Anterior cingulate cortex (tissue), 58 donors: Measurements from ENCODE around the gene DNAH1.
A peak's percentile ranks its signal among the peaks of the same experiment; 100 is the strongest.

Source experiments
- DNase-seq, 58 donors: peaks; one replicate each; lab custom pipeline; 2025; lab: John Stamatoyannopoulos, UW

DNAH1 gene

DNA sequence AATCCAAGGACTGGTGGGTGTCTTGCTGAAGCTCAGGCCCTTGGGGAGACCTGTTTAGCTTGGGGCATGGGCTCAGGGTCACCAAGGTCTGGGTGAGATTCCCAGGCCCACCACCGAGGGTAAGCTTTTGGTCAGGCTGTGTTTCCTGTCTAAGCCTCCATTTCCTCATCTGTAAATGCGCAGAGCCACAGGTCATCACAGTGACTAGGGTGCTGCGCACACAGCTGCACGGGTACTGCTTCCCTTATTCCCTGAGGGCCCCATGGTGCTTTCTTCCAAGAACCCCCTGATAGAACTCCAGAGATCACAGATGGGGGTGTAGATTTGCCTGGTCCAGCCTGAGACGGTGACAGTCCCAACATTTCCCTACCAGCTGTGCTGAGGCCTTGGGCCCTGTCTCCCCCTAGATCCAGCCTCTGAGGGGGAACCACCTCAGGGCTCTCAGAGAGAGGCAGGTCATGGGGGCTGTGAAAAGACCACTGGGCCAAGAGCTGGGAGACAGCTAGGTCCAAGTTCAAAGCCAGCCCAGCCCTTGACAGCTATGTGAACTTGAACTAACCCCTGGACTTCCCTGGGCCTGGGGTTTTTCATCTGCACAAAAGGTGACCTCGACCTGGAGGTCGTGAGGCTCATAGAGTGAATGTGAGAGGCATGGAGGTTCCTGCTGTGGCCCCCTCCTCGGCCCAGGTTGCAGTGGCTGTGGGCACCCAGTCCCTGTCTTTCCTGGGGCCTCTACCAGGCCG, 68.1 kb downstream of the DNAH1 start:
- no peak for DNase-seq

DNA sequence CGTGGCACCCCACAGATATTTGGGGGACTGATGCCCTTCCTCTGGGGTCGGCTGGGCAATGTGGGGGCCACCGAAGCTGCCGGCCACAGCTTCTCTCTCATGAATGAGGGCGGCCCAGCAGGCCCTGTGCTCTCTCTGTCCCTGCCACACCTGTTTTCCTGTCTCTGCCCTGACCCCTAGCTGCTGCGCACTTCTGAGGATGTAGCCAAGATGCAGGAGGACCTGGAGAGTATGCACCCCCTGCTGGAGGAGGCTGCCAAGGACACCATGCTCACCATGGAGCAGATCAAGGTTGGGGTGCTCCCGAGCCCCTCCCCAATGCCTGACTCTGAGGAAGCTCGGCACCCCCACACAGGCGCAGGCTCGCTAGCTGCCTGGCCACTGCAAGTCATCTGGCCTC, 69.0 kb downstream of the DNAH1 start:
- DNase-seq = peak in 1 of 58 donors; percentile 12

DNA sequence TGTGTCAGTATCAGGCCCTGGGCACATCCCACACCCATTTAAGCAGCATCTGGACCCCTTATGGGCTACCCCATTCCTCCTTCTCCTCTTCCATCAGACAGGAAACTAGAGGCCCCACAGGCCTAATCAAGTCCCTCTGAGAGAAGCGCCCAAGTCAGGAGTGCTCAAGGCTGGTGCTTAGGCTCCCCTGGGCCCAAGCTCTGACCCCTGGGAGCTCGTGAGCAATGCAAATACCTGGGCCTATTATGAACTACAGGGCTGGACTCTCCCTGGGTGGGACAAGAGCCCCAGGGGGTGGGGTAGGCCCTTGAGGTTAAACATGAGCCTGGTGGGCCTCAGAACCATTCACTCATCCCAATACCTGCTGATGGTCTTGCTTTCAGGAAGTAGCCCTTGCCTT, 71.4 kb downstream of the DNAH1 start:
- no peak for DNase-seq

DNA sequence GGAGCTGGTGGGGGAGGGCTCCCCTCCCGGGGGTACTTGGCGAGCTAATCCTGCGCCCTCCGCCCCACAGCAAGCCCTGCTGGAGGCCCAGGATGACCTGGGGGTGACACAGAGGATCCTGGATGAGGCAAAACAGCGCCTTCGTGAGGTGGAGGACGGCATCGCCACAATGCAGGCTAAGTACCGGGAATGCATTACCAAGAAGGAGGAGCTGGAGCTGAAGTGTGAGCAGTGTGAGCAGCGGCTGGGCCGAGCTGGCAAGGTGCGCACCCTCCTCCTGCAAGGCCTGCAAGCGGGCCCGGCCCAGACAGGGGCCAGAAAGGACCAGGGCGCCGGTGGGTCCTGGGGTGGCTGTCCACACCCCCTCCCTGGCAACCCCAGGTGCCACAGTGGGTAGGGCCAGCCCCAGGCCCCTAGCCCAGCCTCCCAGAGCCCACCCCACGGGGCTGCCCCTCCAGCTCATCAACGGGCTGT, 72.3 kb downstream of the DNAH1 start:
- DNase-seq = no peak

DNA sequence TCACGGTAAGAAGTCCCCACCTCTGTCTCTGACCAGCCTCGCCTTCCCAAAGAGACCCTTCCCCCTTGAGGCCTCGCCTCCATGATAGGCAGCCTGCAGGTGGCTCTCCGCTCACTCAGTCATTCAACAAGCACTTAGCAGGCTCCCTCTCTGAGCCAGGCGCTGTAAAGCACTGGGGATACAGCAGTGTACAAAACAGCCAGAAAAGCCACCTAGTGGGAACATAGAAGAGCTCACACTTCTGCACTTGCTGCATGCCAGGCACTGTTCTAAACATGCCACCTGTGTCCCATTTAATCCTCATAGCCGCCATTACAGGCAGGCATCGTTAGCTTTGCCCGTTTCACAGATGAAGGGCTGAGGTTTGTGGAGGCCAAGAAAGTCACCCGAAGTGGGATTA, 72.8 kb downstream of the DNAH1 start:
- no peak for DNase-seq

DNA sequence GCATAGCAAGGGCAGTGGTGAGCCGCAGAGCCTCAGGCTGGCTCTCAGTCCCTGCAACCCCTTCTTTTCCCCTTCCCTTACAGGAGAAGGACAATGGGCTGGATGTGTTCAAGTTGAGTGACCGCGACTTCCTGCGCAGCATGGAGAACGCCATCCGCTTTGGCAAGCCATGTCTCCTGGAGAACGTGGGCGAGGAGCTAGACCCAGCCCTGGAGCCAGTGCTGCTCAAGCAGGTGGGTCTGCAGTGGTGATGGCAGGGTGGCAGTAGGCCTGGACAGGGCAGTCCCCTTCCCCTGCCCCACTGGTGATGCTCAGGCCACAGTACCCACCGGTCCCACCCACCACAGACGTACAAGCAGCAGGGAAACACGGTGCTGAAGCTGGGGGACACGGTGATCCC, 75.0 kb downstream of the DNAH1 start:
- no peak for DNase-seq

DNA sequence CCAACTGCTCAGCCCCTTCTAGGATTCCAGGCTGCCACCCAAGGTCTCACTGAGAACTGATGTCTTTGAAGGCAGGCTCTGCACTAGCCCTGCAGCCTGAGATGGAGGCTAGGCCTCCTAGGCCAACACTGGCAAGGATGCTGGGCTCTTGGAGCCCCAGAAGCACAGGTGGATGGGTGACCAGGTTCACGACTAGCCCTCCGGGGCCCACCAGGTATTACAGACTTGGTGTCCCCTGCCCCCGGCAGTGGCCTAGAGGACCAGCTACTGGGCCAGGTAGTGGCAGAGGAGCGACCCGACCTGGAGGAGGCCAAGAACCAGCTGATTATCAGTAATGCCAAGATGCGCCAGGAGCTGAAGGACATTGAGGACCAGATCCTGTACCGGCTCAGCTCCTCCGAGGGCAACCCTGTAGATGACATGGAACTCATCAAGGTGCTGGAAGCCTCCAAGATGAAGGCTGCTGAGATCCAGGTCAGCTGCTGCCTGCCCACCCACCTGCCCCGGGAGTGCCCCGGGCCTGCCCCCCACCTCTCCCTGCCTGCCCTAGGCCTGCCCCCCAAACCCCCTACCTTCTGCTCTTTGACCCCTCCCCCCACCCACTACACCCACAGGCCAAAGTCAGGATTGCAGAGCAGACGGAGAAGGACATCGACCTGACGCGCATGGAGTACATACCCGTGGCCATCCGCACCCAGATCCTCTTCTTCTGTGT, 76.3 kb downstream of the DNAH1 start:
- DNase-seq = no peak

DNA sequence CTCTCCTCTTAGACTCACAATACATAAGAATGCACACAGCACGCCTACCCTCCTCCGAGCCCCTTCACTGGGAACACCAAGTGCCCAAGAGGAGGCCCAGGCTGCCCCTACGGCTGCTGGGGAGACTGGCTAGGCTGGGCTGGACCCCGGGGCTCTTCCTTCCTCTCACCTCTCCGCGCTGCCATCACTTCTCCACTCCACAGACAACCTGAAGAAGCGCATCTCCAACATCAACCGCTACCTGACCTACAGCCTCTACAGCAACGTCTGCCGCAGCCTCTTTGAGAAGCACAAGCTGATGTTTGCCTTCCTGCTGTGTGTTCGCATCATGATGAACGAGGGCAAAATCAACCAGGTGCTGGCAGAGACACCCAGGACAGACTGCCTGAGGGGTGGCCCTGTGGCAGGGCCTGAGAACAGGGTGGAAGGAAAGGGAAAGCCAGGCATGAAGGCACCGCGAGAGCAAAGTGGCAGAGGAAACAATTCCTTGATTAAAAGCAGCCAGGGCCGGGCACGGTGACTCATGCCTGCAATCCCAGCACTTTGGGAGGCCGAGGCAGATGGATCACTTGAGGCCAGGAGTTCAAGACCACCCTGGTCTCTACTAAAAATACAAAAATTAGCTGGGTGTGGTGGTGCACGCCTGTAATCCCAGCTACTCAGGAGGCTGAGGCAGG, 77.2 kb downstream of the DNAH1 start:
- DNase-seq = no peak

DNA sequence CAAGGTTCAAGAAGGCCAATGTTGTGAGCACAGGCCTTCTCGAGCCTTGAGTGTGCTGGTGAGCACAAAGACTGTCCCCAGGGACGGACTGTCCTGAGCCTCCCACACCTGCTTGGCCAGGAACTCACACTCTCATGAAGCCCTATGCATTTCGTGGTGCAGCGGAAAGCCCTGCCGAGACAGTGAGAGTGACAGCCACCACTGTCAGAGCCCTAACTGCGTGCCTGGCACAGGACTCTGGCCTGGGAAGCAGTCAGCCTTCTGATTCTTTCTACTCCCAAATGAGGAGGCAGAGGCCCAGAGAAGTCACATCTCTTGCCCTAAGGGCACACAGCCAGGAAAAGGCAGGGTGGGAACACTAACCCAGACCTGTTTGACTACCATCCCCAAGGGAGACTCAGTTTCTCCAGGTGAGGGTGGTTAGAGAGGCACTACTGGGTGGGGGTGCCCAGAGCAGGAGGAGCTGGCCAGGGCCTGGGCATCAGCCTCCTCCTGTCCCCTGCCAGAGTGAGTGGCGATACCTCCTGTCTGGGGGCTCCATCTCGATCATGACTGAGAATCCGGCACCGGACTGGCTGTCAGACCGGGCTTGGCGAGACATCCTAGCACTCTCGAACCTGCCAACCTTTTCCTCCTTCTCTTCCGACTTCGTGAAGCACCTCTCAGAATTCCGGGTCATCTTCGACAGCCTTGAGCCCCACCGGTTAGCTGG, 78.0 kb downstream of the DNAH1 start:
- DNase-seq = no peak

DNA sequence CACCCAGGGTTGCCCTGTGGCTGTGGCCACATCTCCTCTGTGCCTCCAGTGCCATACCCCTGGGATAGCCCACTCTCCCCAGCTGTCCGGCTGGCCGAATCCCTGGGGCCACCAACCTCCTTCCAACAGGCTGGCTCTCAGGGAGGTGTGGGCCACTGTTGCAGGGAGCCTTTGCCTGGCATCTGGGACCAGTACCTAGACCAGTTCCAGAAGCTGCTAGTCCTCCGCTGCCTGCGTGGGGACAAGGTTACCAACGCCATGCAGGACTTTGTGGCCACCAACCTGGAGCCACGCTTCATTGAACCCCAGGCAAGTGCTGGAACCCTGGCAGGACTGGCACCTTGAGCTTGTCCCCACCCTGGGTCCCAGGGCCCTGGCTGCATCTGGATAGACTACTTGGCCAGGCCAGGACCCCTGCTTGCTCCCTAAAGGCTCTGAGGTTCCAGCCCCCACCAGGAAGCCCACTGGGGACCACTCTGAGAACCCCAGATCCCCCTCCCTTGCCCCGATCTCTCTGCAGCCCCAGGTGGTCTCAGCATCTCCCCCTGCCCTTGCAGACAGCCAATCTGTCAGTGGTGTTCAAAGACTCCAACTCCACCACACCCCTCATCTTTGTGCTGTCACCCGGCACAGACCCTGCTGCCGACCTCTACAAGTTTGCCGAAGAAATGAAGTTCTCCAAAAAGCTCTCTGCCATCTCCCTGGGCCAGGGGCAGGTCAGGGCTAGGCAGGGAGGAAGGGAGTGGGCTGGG, 78.8 kb downstream of the DNAH1 start:
- no peak for DNase-seq

DNA sequence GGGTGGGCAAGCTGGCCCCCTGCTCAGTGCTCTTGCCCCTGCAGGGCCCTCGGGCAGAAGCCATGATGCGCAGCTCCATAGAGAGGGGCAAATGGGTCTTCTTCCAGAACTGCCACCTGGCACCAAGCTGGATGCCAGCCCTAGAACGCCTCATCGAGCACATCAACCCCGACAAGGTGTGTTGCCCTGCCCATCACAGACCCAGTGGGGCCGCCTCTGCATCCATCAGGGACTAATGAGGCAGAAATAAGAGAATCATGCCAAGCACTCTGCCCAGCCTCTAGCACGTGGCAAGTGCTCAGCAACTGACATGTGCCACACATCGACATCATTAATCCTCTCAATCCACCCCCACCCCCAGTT, 79.4 kb downstream of the DNAH1 start:
- DNase-seq = no peak

DNA sequence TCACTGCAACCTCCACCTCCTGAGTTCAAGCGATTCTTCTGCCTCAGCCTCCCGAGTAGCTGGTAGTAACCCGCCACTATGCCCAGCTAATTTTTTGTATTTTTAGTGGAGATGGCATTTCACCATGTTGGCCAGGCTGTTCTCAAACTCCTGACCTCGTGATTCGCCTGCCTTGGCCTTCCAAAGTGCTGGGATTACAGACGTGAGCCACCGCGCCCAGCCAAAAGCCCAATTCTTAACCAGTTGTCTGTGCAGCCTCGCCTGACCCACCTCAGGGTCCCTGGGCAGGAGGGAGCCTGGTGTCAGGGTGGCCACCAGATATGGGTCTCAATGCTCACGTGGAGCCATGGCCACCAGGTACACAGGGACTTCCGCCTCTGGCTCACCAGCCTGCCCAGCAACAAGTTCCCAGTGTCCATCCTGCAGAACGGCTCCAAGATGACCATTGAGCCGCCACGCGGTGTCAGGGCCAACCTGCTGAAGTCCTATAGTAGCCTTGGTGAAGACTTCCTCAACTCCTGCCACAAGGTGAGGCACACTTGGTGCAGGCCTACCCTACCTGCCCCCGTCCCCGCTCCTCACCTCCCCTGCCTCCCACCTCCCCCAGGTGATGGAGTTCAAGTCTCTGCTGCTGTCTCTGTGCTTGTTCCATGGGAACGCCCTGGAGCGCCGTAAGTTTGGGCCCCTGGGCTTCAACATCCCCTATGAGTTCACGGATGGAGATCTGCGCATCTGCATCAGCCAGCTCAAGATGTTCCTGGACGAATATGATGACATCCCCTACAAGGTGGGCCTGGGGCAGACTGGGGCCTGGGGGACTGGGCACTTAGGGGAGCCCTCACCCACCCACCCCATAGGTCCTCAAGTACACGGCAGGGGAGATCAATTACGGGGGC, 80.1 kb downstream of the DNAH1 start:
- DNase-seq = no peak

DNA sequence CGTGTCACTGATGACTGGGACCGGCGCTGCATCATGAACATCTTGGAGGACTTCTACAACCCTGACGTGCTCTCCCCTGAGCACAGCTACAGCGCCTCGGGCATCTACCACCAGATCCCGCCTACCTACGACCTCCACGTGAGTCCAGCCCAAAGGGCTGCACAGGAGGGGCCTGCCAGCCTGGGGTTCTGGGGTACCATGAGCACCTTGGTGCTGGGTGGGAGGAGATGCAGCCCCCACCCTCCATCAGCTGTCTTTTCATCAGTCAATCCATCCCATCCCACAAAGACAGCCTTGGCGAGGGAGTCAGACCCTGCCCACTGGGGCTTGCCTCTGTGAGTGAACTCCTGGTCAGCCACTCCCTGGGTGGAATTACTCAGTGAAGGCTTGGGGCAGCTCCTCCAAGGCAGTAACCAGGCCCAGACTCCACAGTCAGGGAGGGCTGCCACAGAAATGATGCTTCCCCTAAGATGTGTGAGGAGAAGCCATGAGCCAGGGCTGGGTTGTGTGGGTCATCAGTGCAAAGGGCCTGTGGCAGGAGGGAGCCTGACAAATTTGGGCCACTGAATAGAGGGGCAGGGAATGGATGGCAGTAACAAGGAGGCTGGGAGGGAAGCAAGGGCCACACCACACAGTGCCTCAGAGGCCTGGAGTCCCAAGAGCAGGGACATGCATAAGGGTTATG, 80.9 kb downstream of the DNAH1 start:
- no peak for DNase-seq

DNA sequence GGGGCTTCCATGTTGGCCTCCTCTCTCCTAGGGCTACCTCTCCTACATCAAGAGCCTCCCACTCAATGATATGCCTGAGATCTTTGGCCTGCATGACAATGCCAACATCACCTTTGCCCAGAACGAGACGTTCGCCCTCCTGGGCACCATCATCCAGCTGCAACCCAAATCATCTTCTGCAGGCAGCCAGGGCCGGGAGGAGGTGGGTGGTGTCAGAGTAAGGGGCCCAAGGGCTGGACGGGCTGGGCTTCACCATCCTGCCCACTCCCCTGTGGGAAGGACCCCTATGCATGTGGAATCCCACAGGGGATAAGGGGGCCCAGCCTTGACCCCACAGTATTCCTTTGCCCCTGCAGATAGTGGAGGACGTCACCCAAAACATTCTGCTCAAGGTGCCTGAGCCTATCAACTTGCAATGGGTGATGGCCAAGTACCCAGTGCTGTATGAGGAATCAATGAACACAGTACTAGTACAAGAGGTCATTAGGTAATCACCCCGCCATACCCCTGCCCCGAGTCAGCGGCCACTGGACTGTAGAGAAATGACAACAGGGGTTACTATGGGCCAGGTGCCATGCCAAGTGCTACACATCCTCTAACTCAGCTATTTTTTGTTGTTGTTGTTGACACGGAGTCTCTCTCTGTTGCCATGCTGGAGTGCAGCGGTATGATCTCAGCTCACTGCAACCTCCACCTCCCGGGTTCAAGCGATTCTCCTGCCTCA, 81.7 kb downstream of the DNAH1 start:
- DNase-seq = no peak

DNA sequence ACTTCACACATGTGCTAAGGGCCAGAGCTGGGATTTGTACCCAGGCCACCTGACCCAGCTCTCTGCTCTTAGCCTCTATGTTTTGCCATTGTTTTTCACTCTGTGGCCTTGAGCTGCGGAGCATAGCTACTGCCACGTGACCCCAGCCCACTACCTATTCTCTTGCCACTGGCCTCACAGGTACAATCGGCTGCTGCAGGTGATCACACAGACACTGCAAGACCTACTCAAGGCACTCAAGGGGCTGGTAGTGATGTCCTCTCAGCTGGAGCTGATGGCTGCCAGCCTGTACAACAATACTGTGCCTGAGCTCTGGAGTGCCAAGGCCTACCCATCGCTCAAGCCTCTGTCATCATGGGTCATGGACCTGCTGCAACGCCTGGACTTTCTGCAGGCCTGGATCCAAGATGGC, 82.6 kb downstream of the DNAH1 start:
- no peak for DNase-seq

DNA sequence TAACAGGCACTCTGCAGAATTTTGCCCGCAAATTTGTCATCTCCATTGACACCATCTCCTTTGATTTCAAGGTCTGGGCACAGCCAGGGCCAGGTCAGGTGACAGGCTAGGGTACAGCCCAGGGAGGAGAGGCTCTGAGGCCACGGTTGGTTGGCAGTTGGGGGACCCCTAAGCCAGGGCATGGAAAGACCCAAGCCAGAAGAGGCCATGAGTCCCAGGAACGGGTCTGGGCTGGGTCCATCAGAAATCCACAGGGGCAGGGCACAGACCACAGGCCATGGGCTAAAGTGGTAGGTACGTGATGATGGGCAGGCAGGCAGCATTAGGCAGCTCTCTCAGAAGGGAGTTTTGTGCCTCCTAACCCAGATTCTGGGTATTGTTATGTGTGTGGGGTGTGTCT, 83.0 kb downstream of the DNAH1 start:
- no peak for DNase-seq

DNA sequence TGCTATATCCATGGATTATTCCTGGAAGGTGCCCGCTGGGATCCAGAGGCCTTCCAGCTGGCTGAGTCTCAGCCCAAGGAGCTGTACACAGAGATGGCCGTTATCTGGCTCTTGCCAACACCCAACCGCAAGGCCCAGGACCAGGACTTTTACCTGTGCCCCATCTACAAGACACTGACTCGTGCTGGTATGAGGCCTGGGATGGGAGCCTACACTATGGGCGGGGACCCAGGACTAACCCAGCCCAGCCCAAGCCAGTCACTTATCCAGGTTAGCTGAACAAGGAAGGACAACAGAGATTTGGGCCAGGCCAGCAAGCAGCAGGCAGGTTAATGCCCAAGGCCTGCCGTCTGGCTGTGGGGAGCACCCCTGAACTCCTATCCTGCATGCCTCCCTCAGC, 83.5 kb downstream of the DNAH1 start:
- DNase-seq = no peak

DNA sequence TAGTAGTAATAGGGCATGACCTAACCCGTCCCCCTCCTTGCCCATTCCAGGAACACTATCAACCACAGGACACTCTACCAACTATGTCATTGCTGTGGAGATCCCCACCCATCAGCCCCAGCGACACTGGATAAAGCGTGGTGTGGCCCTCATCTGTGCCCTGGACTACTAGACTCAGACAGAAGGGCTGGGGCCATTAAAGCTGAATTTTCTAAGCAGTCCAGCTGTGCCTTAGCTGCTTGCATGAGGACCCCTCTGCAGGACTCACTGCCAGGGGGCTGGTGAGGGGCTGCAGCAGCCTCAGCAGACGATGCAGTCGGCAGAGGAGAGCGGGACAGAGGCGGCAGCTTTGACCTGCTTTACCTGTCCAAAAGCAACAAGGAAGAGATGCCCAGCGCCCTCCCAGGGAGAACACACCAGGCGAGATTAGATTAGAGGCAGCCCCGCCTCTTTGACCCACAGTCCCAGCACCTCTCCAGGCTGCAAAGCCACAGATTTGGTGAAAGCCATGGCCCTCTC, 84.2 kb downstream of the DNAH1 start:
- DNase-seq = no peak
